Right lobe of liver (tissue), 4 donors: Measurements from ENCODE around the gene SPEF2.

Source experiments
- CTCF ChIP-seq, 4 donors: fragments of 200-600 bp in 3 of 4; fragments of 450-650 bp in 1 of 4; IDR thresholded peaks; one replicate each; pipeline versions ENCODE4 v1.5.1 to v1.8.0; 2016 to 2022; ENCODE audit warnings: antibody characterized with exemption in 4 of 4, mild to moderate bottlenecking in 2 of 4
- POLR2A ChIP-seq: fragments of 450-650 bp; IDR thresholded peaks from one replicate; pipeline ENCODE4 v1.6.1; 2017; ENCODE audit warnings: antibody characterized with exemption, mild to moderate bottlenecking
- donor health status: DM: no; HTN: no; CAD: no.
- donor health status: DM: no; HTN: no; CAD: no.
- donor health status: DM: no; HTN: yes; CAD: no.

DNA sequence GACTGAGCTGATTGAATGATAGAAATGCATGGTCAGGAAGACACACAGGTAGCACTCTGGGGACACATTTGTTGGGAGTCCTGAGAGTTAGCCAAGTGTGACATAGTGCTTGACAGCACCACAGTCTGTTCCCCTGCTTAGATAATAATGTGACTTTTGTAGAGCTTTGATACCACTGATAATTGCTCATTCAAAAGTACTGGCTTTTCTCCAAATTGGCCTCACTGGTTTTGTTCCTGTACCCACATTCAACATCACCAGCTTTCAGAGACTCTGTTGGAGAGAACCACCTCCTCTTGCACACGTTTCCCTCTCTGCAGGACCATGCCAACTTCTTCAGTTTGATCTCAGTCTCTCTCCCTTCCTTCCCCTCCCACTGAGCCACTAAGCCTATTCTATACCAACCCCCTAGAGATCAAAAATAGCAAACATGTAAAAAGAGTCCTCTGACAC is 186.6 kb downstream of the SPEF2 start:
- no peak for TF ChIP-seq CTCF (IDR thresholded peaks at IDR 0.05)
- no peak for TF ChIP-seq POLR2A
